GM12801 (cell line): ENCODE measurements around the gene VN1R5.

ENCODE experiments used
- TF ChIP-seq, protein P1 (sequence below): IDR thresholded peaks from one replicate; pipeline ENCODE4 v1.5.1; 2011; ENCODE audit warnings: control low read depth; ENCODE audit not compliant: insufficient read length; ENCODE audit errors: extremely low read depth

VN1R5 gene

DNA sequence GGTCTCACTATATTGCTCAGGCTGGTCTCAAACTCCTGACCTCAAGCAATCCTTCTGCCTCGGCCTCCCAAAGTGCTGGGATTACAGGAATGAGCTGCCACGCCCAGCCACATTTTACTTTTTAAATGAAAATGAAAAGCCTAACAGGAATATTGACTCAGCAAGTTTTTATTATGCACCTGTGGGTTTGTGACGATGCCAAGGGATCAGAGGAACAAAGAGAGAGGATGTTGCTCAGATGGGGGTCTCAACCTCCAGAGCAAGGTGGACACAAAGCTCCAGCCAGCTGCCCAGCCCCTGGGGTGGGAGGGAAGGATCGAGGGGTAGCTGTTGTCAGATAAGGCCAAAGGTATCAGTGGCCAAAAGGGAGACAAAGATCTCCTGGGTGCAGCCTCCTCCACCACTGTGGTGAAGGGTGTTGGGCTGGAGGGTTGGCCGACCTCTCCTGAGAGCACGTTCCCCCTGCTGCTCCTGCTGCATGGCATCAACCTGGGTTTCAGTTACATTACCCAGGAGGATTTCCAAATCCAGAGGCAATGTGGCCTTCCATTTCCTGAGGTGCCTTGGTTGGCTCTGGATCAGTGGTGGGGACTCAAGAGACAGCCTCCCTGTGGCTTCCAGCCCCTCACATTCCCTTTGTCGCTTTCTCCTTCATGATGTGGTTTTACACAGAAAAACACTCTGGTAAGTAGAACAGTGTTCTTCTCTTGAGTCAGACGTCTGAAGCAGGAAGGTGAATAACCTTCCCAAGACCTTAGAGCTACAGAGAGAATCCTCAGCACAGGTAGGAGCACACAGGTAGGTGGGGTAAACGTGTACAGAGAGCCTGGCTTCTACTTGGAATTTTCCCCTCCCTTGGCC is 41.6 kb downstream of the VN1R5 start:
- TF ChIP-seq, protein P1, sequence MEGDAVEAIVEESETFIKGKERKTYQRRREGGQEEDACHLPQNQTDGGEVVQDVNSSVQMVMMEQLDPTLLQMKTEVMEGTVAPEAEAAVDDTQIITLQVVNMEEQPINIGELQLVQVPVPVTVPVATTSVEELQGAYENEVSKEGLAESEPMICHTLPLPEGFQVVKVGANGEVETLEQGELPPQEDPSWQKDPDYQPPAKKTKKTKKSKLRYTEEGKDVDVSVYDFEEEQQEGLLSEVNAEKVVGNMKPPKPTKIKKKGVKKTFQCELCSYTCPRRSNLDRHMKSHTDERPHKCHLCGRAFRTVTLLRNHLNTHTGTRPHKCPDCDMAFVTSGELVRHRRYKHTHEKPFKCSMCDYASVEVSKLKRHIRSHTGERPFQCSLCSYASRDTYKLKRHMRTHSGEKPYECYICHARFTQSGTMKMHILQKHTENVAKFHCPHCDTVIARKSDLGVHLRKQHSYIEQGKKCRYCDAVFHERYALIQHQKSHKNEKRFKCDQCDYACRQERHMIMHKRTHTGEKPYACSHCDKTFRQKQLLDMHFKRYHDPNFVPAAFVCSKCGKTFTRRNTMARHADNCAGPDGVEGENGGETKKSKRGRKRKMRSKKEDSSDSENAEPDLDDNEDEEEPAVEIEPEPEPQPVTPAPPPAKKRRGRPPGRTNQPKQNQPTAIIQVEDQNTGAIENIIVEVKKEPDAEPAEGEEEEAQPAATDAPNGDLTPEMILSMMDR, result no peak

DNA sequence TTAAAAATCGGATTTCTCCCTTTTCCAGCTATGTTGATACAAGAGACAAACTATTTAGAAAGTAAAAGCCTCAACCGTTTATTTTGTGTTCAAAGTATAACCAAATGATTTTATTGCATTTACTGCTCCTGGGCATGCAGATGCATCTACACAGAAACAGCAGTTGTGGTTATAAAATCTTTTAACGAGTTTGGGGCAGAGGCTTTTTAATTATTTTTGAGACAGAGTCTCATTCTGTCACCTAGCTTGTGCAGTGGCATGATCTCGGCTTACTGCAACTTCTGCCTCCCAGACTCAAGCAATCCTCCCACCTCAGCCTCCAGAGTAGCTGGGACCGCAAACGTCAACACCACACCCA is 42.2 kb downstream of the VN1R5 start:
- TF ChIP-seq, protein P1, result no peak

DNA sequence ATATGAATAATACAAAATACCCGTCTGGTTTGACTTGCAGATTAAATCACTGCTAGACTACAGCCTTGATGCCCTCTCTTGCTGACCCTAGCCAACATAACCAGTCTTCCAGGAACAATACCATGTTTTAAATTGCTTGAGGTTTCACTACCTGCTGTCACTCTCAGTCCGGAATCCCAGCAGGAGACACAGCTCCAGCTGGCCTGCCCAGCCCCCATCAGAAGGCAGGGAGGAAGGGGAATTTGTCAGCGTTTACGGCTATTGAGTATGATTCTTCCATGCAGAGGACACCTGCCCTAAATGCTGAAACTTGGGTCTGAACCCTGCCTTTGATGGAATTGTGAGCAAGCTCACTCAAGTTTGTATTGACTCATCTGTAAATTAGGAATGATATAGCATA is 42.8 kb downstream of the VN1R5 start:
- TF ChIP-seq, protein P1, result no peak

DNA sequence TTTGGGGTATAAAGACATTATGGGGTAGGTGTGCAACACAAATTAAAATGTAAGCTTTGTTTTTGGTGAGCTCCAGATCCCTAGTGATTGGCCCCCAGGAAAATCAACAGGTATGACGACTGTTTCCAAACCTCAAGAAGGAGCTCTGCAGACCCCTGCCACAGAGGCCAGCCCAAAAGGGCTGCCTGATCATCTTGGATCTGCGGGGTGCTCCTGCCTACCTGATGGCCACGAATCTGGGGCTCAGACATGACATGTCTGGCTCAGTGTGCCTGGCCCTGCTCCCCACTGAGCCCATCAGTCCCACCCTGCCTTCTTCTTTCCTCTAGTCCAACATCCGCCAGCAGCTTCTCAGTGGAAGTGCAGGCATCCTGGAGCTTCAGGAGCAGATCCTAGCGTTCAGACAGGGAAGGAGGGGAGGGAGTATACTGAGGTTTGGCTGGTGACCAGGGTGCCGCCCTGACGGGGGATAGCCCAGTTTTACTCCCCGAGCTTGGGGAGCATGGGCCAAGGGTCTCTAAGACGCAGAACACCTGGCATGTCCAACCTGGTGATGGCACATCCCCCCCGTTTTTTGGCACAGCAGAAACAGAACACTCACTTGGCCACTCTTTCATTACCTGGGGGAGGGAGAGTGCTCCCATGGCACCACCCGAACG is 44.0 kb downstream of the VN1R5 start:
- TF ChIP-seq, protein P1, result no peak

DNA sequence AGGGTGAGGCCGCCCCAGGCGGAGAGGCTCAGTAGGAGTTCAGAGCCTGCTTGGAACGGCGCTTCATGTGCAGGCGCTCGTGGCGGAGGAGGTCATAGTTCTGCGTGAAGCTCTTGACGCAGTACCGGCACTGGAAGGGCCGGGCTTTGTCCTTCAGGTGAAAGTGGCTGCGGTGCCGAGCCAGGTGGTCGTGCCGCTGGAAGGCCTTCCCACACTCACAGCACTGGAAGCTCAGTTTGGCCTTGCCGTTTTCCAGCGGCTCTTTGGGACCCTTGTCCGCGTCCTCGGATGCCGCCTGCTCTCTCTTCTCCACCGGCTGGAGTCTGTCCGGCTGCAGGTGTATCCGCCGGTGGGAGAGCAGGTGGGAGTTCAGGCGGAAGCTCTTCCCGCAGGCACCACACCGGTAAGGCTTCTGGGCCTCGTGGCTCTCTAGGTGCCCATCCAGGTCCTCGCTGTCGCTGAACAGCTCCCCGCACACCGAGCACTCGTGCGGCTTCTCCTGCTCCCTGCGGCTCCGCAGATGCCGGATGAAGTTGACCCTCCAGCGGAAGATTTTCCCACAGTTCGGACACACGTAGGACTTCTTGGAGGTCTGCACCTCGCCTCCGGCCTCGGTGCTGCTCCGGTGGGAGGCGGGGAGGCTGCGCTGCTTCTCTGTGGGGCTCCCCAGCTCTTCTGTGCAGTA is 44.8 kb downstream of the VN1R5 start:
- TF ChIP-seq, protein P1, result no peak

DNA sequence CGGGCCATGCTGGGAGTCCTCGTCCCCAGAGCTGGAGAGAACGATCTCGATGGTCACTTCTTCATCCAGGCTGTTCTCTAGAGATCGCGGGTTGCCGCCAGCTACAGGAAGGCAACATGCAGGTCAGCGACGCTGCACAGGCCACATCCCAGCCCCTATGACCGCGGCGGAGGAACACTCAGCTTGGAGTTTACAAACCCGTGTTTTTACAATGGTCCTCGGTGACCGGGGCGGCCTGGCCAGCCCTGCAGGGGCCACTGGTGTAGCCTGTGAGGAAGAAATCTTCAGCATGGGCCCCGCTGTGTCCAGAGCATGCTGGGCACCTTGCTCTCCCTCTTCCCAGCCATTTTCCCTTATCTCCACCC is 45.3 kb downstream of the VN1R5 start:
- TF ChIP-seq, protein P1, result no peak

DNA sequence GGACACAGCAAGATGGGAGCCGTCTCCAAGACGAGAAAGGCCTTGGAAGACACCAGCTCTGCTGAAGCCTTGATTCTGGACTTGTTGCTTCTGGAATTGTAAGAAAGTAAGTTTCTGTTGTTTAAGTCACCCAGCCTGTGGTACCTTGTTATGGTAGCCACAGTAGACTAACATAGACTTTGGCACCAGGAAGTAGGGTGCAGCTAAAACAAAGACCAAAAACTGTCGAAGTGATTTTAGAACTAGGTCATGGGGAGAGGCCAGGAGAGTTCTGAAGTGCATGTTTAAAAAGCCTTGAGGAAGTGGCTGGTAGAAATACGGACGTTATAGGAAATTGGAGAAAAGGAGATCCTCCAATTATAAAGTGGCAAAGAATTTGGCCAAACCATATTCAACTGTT is 47.3 kb downstream of the VN1R5 start:
- TF ChIP-seq, protein P1, result no peak
